SU-DHL-6 (cell line): ENCODE results near the gene GNG14.

Source experiments
- H2AFZ ChIP-seq: fragments of 200-600 bp; sonication (generic); 2 replicates; pipeline ENCODE4 v1.6.1; 2014; ENCODE audit warnings: low read depth, mild to moderate bottlenecking, moderate library complexity, mixed read lengths, antibody characterized with exemption, low read length; ENCODE audit not compliant: severe bottlenecking
- H3F3A ChIP-seq: fragments of 200-600 bp; shearing (Covaris generic); 2 replicates; pipeline ENCODE4 v1.6.0; 2016; ENCODE audit warnings: antibody characterized with exemption, mild to moderate bottlenecking; ENCODE audit not compliant: insufficient read depth
- H3K27ac ChIP-seq: fragments of 200-600 bp; sonication (generic); 2 replicates; pipeline ENCODE4 v1.5.1; 2016; ENCODE audit warnings: low read depth, mild to moderate bottlenecking, low read length, moderate library complexity, mixed read lengths
- H3K27me3 ChIP-seq: fragments of 200-600 bp; sonication (generic), shearing (Covaris generic); 2 replicates; pipeline ENCODE4 v1.6.0; 2014; ENCODE audit warnings: mild to moderate bottlenecking, low read length
- H3K36me3 ChIP-seq: fragments of 200-600 bp; sonication (generic); 2 replicates; pipeline ENCODE4 v1.6.1; 2014; ENCODE audit warnings: mild to moderate bottlenecking, low read length, mixed read lengths
- H3K4me2 ChIP-seq: fragments of 300-600, 200-600 bp; shearing (Covaris generic), sonication (generic); 2 replicates; pipeline ENCODE4 v1.6.0; 2014; ENCODE audit warnings: low read length, low read depth, mild to moderate bottlenecking; ENCODE audit not compliant: poor library complexity, severe bottlenecking
- H3K4me3 ChIP-seq: fragments of 200-600 bp; sonication (generic); 2 replicates; pipeline ENCODE4 v1.5.1; 2014; ENCODE audit warnings: antibody characterized with exemption, low read length, mild to moderate bottlenecking, mixed read lengths; ENCODE audit not compliant: insufficient read depth, poor library complexity, severe bottlenecking
- H3K79me2 ChIP-seq: fragments of 200-600 bp; sonication (generic); 2 replicates; pipeline ENCODE4 v1.6.1; 2014; ENCODE audit warnings: mild to moderate bottlenecking, low read length, moderate library complexity; ENCODE audit not compliant: insufficient read depth
- H3K9ac ChIP-seq: fragments of 200-600 bp; sonication (generic); 2 replicates; pipeline ENCODE4 v1.7.0; 2014; ENCODE audit warnings: mild to moderate bottlenecking, low read length
- H3K9me2 ChIP-seq: fragments of 200-600 bp; sonication (generic); replicated peaks from 2 replicates; pipeline ENCODE4 v1.6.1; 2014; ENCODE audit warnings: low read length; ENCODE audit not compliant: insufficient read depth
- H3K9me3 ChIP-seq: fragments of 200-600 bp; sonication (generic); 2 replicates; pipeline ENCODE4 v1.6.1; 2014; ENCODE audit warnings: low read length, mixed read lengths; ENCODE audit not compliant: insufficient read depth
- H4K20me1 ChIP-seq: fragments of 200-600 bp; sonication (generic); 2 replicates; pipeline ENCODE4 v1.6.1; 2014; ENCODE audit warnings: low read depth, mild to moderate bottlenecking, antibody characterized with exemption, low read length, moderate library complexity, mixed read lengths
- CTCF ChIP-seq: fragments of 200-600 bp; sonication (generic); IDR thresholded peaks from one replicate; pipeline ENCODE4 v1.5.1; 2017; ENCODE audit warnings: antibody characterized with exemption, mild to moderate bottlenecking, low read length, moderate library complexity; ENCODE audit not compliant: insufficient read depth, poor library complexity, severe bottlenecking
- EZH2phosphoT487 ChIP-seq: fragments of 200-600 bp; sonication (generic), shearing (Covaris generic); conservative IDR thresholded peaks from 2 replicates; pipeline ENCODE4 v1.6.1; 2018; ENCODE audit warnings: mild to moderate bottlenecking, antibody characterized with exemption, low read length, moderate library complexity, mixed read lengths

Gene GNG14

DNA sequence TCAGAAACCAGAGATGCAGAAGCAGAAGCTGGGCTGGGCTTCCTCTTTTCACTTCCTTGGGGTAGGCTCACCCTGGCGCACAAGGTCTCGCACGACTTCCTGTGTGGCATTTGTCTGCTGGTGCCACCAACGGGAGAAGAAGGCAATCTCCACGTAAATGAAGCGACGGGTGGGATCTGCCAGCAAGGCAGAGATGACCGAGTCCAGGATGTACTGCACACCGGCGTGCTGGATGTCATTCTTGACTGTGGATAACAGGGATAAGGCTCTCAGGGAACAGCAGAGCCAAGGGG, 22.6 kb upstream of the GNG14 start:
- Histone ChIP-seq H3F3A (peaks cover 7% of the 10 kb centered on the region; the same call in 1 of the 2 replicates), H3K4me2 (peak overlapping the region; percentile 66), H4K20me1 (no peaks in the 10 kb centered on the region), H3K27ac (peak overlapping the region; percentile 82), H3K27me3 (no peaks in the 10 kb centered on the region), H3K9me3 (no peaks in the 10 kb centered on the region), H2AFZ (no peak overlapping the region), H3K9me2 (no peaks in the 10 kb centered on the region), H3K79me2 (peaks cover 41% of the 10 kb centered on the region), H3K9ac (peak overlapping the region; percentile 90), H3K36me3 (no peaks in the 10 kb centered on the region; the same call in 1 of the 2 replicates), H3K4me3 (peak overlapping the region; percentile 95)
- TF ChIP-seq EZH2phosphoT487 = no peak
- TF ChIP-seq CTCF = no peak

DNA sequence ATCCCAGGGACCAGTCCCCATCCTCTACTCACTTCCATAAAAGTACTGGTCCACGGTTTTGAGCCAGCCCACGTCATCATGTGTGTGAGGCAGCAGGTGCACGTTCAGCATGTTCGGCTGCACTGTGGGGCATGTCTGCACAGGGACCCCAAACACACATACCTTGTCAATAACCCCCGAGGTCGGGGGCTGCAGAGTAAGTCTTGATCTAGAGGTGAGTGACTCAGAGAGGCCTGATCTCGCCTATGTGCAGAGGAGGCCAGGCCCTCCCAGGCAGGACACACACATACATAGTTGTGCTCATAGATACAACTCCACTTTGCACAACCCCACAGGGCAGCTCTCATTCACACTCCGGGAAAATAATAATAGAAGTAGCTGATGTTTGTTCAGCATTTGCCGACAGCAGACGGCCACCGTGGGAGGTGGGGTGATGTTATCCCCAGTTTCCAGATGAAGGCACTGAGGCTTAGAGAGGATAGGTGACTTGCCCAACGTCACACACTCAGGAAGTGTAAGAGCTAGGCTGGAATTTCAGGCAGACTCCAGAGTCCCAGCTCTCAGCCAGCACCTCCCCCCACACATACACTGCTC, 22.0 kb upstream of the GNG14 start:
- Histone ChIP-seq H3K9me3 (no peaks in the 10 kb centered on the region), H4K20me1 (no peaks in the 10 kb centered on the region), H3K79me2 (peaks cover 46% of the 10 kb centered on the region), H2AFZ (no peak overlapping the region), H3K27ac (peak overlapping the region; percentile 82), H3K36me3 (no peaks in the 10 kb centered on the region; the same call in 1 of the 2 replicates), H3K4me2 (peak overlapping the region; percentile 66), H3K9me2 (no peaks in the 10 kb centered on the region), H3K27me3 (no peaks in the 10 kb centered on the region), H3K4me3 (peak overlapping the region; percentile 95), H3F3A (peaks cover 7% of the 10 kb centered on the region; the same call in 1 of the 2 replicates), H3K9ac (peak overlapping the region; percentile 90)
- no peak for TF ChIP-seq EZH2phosphoT487
- TF ChIP-seq CTCF = no peak

GRCh38 chr19:12666265-12667048, 21.3 kb upstream of the GNG14 start, which contains the start of the genes MAN2B1 and WDR83:
MAN2B1 (minus strand) TSS chr19:12666742; CDS start chr19:12666701, 41 bp downstream.
WDR83 (plus strand) TSS chr19:12666807; CDS start chr19:12669791, 2,984 bp downstream.
- peaks cover 46% of the 10 kb centered on the region for H3K79me2 ChIP-seq

More at GRCh38 chr19:12666265-12667048, 21.3 kb upstream of the GNG14 start, which contains the start of the genes MAN2B1 and WDR83:
- Histone ChIP-seq H3K4me2 (peak within 1 kb of the TSS; percentile 66), H3K9me2 (no peaks in the 10 kb centered on the region), H3K27ac (peak within 1 kb of the TSS; percentile 82), H3F3A (peaks cover 7% of the 10 kb centered on the region; the same call in 1 of the 2 replicates), H3K4me3 (peak within 1 kb of the TSS; percentile 95), H3K9ac (peak within 1 kb of the TSS; percentile 90), H2AFZ (peak within 1 kb of the TSS; percentile 55), H3K27me3 (no peaks in the 10 kb centered on the region), H3K36me3 (no peaks in the 10 kb centered on the region; the same call in 1 of the 2 replicates), H4K20me1 (no peaks in the 10 kb centered on the region), H3K9me3 (no peaks in the 10 kb centered on the region)
- TF ChIP-seq EZH2phosphoT487 (no peak), CTCF (no peak)
